ENCODE measurements around the gene ZDHHC18. TPM values are rescaled to one million over a fixed set of nuclear protein-coding genes. Genes with fewer than 3 reads are reported as not detected.

Gene ZDHHC18
- total RNA-seq, 4 donors from 2014 or later: 9.6 to 31.7 (median 20.8) TPM

DNA sequence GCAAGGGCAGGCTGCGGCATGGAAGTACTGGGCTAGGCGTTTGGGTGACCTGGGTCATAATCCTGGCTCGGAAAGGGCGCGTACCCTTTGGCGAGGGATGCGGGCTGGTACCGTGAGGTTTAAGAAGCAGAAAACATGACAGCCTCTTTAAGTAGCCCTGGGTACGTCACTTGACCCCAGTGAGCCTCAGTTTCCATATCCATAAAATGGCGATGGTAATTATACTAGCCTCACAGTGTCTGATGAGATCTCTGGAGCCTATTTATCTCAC, 38.0 kb upstream of the ZDHHC18 start:
- Histone ChIP-seq H3K9me3 (no peaks in the 10 kb centered on the region), H3K4me1 (peaks cover 41 to 68% (median 53%) of the 10 kb centered on the region in 4 donors), H3K27me3 (no peaks in the 10 kb centered on the region), H3K4me3 (peak overlapping the region; percentile 67 to 90 (median 72)), H3K27ac (replicated peaks in 1 of 4) (peak overlapping the region; percentile 90 to 98 (median 98)), H3K36me3 (peaks cover 0 to 18% (median 2%) of the 10 kb centered on the region in 4 donors)
- DNase-seq (ENCODE audit: extremely low spot score): no peak
- TF ChIP-seq POLR2A (IDR thresholded peaks at IDR 0.05; ENCODE audit: low read depth) (no peak), POLR2AphosphoS5 (IDR thresholded peaks at IDR 0.05) (no peak), EP300 (IDR thresholded peaks at IDR 0.05) (no peak), CTCF (IDR thresholded peaks at IDR 0.05) (no peak)
- intact Hi-C loops (cut with DNase I): loop anchor here (2.0 to 10.0 kb wide), 4 partner anchors 64 to 186 kb away; no protein-coding TSS in a partner anchor
- WGBS: 0% methylated on average over 5 of the region's 10 CpGs

DNA sequence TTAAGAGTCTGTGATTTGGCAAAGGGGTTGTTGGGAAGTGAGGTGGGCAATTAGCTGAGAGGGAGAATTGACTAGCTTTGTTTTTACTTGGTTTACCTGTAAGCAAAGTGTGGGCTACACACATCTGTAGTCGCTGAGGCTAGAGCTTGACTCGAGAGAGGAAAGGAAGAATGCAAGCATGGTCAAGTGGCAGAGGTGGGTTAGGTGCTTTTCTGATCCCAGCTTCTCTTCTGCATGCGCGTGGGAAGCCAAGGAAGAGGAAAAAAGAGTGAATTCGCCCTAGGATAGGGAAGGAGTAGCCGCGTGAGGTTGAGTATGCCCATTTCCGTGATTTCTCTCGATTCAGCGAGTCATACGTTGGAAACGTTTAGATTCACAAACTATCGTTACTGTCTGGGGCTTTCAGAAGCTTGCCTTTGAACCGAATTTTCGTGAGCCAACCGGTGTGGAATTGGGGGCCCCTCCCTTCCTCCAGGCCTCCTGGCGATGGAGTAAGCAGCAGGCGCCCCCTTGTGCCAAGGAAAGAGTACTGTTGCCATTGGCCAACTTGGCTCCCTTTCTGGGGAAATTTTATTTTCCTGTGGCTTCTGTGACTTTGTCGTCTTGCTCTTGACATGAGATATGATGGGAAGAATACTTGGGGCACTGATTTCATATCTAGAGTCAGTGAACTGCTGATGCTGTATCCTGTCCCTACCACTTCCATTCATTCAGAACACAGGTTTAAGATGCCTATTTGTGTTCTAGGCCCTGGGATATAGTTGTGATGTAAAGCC, 37.5 kb upstream of the ZDHHC18 start:
- WGBS: 1% methylated on average over 19 of the region's 19 CpGs
- Histone ChIP-seq H3K4me1 (peaks cover 35 to 62% (median 48%) of the 10 kb centered on the region in 4 donors), H3K27me3 (no peaks in the 10 kb centered on the region), H3K9me3 (no peaks in the 10 kb centered on the region), H3K36me3 (peaks cover 1 to 23% (median 7%) of the 10 kb centered on the region in 4 donors), H3K27ac (replicated peaks in 1 of 4) (peak overlapping the region; percentile 90 to 98 (median 98)), H3K4me3 (peak overlapping the region; percentile 67 to 90 (median 72))
- DNase-seq (ENCODE audit: extremely low spot score): peak; percentile 95
- TF ChIP-seq POLR2A (IDR thresholded peaks at IDR 0.05; ENCODE audit: low read depth): no peak
- peak; percentile 81 to 86 for TF ChIP-seq POLR2AphosphoS5 (IDR thresholded peaks at IDR 0.05)
- TF ChIP-seq EP300 (IDR thresholded peaks at IDR 0.05): no peak
- peak; percentile 94 to 99 (median 97) for TF ChIP-seq CTCF (IDR thresholded peaks at IDR 0.05)
- intact Hi-C loops (cut with DNase I): loop anchor here (2.0 to 10.0 kb wide), 4 partner anchors 64 to 186 kb away; no protein-coding TSS in a partner anchor

- H3K27ac ChIP-seq (replicated peaks in 1 of 4): peak overlapping the region in 2 of 4 donors; percentile 90 to 98
- peaks cover 30 to 57% (median 42%) of the 10 kb centered on the region in 4 donors for H3K4me1 ChIP-seq
- H3K36me3 ChIP-seq: peaks cover 6 to 28% (median 13%) of the 10 kb centered on the region in 4 donors
- H3K9me3 ChIP-seq: no peaks in the 10 kb centered on the region
- no peak overlapping the region for H3K4me3 ChIP-seq
- 60% methylated on average over 3 of the region's 3 CpGs for WGBS
- no peak for DNase-seq (ENCODE audit: extremely low spot score)
- no peaks in the 10 kb centered on the region for H3K27me3 ChIP-seq
- TF ChIP-seq EP300 (IDR thresholded peaks at IDR 0.05) (no peak), CTCF (IDR thresholded peaks at IDR 0.05) (no peak), POLR2AphosphoS5 (IDR thresholded peaks at IDR 0.05) (no peak), POLR2A (IDR thresholded peaks at IDR 0.05; ENCODE audit: low read depth) (no peak)
- intact Hi-C loops (cut with DNase I): loop anchor here (2.0 to 10.0 kb wide), 4 partner anchors 65 to 187 kb away; no protein-coding TSS in a partner anchor
Measured at GRCh38 chr1:26789612-26789865, 36.9 kb upstream of the ZDHHC18 start.

DNA sequence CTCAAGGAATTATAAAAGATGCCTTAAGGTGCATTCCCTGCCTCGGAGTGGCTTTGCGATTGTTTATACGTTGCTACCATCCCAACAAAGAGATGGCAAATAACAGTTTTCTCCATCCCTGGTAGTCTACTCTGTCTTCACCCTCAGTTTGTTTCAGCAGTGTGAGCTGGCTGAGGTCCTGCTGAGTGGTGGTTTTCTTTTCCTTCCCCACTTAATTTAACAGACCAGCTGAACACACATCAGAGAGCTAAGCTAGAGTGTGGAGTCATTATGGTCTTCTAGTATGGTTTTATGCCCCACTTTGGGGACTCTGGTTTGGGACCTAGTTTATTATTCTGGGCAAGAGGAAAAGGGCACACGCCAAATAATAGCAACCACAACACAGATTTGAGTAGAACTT, 36.6 kb upstream of the ZDHHC18 start:
- no peak for DNase-seq (ENCODE audit: extremely low spot score)
- Histone ChIP-seq H3K4me3 (no peak overlapping the region), H3K36me3 (peaks cover 8 to 32% (median 17%) of the 10 kb centered on the region in 4 donors), H3K27me3 (no peaks in the 10 kb centered on the region), H3K9me3 (no peaks in the 10 kb centered on the region), H3K27ac (replicated peaks in 1 of 4) (peak overlapping the region in 1 of 4 donors; percentile 98), H3K4me1 (peaks cover 26 to 53% (median 38%) of the 10 kb centered on the region in 4 donors)
- intact Hi-C loops (cut with DNase I): loop anchor here (2.0 to 10.0 kb wide), 5 partner anchors 65 to 288 kb away; no protein-coding TSS in a partner anchor
- TF ChIP-seq EP300 (IDR thresholded peaks at IDR 0.05) (no peak), POLR2A (IDR thresholded peaks at IDR 0.05; ENCODE audit: low read depth) (no peak), POLR2AphosphoS5 (IDR thresholded peaks at IDR 0.05) (no peak), CTCF (IDR thresholded peaks at IDR 0.05) (no peak)
- WGBS: 56% methylated on average over 4 of the region's 4 CpGs
